T47D (cell line): ENCODE data around the gene CST11.
A peak's percentile ranks its signal among the peaks of the same experiment; 100 is the strongest.
"Not testable (repeated sequence)": the region's sequence is repeated elsewhere in the genome, so short reads cannot be mapped to it uniquely, and the experiment has no call there.

Source experiments
- DNase-seq, 2 experiments: peaks; one replicate each; pipeline versions ENCODE4 v3.0.0 to v3.0.0-alpha.2; 2011 to 2012; ENCODE audit warnings: low read depth in 1 of 2, low spot score in 1 of 2
- JUND ChIP-seq: IDR thresholded peaks from 2 replicates; pipeline ENCODE4 v1.6.1; 2012; ENCODE audit warnings: low read depth
- in situ Hi-C: cut with HindIII; loops from 2 replicates; pipeline ENCODE4 v1.10.0; 2016; ENCODE audit warnings: low sequenced_read_pairs, low pct_unique_long_range_greater_than_20kb

The CST11 gene, protein sequence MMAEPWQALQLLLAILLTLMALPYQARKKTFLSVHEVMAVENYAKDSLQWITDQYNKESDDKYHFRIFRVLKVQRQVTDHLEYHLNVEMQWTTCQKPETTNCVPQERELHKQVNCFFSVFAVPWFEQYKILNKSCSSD

DNA sequence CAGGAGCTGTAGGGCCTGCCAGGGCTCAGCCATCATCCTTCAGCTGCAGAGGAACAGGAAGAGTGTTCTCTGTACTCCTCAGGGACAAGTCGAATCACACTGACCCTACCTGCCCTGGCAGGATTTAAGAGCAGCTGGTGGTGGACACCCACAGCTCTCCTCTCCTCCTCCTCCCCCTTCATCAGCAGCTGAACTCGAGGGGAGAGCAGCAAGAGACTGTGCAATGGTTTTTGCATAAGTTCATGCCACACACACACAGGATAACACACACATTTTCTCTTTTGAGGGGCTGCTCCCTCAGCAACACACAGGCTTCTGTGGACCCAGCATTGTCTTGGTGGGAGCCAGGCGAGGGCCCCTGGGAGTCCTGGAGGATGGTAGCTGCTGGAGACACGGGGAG is at the start of gene CST11:
Gene CST11 (minus strand): TSS at position 101 of the 400 bp plus-strand sequence. CDS start 65 bp downstream, at position 36.
- no peak for TF ChIP-seq JUND
- in situ Hi-C loops, result no loop called here
- DNase-seq, result no peak

DNA sequence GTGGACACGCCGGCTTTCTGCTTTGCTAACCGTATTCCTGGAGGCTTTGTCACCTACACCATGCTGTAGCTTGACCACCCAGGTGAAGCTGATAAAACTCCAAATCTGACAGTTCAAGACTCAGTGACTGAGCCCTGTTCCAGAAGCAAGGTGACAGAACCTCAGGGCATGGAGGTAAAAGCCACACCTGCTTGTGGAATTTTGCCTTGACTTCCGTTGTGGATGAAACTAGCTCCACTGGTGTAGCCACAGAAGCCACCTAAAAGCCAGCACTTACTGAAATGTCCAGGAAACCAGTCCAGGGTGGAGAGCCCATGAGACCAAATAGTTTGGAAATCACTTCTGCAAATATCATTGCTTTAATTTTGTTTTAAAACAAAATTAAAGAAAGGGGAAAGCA is 49.2 kb upstream of the CST11 start:
- DNase-seq, result no peak
- in situ Hi-C loops, result no loop called here
- TF ChIP-seq JUND, result no peak

DNA sequence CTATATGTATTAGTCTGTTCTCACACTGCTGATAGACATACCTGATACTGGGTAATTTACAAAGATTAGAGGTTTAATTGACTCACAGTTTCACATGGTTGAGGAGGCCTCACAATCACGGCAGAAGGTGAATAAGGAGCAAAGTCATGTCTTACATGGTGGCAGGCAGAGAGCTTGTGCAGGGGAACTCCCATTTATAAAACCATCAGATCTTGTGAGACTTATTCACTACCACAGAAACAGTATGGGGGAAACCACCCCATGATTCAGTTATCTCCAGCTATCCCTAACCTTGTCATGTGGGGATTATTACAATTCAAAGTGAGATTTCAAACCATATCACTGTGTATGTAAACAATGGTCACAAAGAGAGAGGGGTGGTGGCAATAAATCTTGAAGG is 44.9 kb upstream of the CST11 start:
- no peak for DNase-seq
- no peak for TF ChIP-seq JUND
- in situ Hi-C loops, result no loop called here

DNA sequence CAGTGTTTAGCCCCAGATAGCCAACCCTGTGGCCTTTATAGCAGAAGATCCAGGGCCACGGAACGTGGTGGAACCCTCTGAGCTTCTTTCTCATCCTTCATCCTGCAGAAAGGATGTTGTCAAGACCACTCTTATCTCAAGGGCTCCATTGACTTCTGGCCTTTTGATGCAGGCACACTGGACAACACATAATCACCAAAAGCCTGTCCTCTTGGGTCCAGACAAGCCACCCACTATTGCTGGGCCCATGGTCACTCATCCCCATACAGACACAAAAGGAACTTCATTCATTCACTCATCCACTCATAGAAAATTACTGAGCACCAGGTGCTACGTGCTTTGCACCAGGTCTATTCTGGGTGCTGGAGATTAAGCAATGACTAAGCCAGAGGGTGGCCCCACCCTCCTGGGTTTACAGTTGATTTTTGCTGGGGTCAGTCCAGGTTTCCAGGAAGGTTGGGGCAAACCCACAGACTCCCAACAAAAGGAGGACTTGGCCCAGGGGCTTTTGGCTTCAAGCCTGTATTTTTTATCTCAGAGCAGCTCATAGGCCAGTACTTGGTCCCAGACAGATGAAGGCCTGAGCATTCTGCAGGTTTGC is 40.6 kb upstream of the CST11 start:
- TF ChIP-seq JUND, result no peak
- DNase-seq, result no peak
- in situ Hi-C loops, result no loop called here

DNA sequence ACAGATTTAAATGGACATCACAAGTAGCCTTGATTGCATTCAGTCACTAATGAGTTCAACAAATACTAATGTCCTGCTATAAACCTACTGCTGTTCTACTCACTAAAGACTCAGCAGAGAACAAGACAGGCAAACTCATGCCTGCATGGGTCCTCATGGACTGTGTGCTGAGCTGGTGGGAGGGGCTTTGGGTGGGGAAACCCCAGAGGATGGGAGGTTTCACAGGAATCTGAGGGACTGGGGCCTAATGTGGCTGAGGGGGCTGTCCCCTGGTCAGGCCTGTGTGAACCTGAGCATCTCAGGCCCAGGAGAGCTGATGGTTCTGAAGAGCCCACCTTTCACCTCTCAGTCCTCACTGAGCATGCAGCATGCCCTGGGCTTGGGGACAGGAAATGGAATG is 39.6 kb upstream of the CST11 start:
- in situ Hi-C loops, result no loop called here
- no peak for DNase-seq
- no peak for TF ChIP-seq JUND

DNA sequence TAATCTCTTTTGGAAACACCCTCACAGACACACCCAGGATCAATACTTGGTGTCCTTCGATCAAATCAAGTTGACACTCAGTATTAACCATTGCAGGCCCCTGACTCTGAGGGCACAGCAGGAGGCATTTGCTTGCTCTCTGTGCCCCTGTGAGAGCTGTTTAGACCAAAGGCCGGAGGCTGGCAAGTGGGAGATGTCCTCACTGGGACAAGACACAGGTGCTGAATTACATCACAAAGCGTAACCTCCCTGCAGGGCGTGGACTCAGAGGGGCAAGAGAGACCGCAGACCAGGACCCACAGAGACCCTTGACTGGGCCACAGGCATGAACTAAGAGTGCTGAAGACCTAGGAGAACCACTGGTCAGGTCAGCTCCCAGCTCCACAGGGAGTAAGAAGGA is 38.1 kb upstream of the CST11 start, which contains the start of gene CST8:
Gene CST8 (plus strand): TSS at position 301 of the 400 bp plus-strand sequence. CDS start 551 bp downstream, outside the sequence.
- in situ Hi-C loops, result no loop called here
- TF ChIP-seq JUND, result no peak
- DNase-seq, result no peak

DNA sequence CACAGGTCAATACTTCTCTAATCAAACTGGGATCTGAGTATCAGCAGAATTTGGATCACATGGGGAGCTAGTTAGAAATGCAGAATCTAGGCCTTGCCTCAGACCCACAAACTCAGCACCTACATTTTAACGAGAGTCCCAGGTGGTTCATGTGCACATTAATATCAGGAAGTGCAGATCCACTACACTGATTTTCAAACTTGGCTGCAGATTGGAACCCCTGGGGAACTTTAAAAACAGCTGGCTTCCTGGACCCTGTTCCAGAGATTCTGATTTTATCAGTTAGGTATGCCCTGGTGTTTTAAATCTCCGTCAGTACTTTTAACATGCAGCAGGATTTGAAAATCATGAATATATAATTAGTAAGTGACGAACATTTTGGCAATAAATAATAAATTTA is 36.3 kb upstream of the CST11 start:
- in situ Hi-C loops, result no loop called here
- no peak for TF ChIP-seq JUND
- DNase-seq, result no peak

DNA sequence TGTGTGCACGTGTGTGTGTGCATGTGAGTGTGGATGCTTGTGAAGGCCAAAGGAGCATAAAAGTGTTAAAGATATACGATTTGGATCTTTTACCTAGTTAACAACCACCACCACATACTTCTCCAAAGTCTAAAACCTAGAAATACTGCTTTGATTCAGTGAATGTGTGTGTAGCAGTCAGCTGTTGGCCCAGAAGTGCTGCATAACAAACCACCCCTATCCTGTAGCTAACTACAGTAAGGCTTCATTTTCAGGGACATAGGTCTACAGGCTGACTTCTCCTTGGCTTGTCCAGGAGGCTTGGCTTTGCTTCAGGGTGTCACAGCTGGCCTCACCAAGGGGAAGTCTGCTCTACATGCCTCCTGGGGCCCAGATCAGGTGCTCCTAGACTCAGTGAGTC is 35.8 kb upstream of the CST11 start:
- in situ Hi-C loops, result no loop called here
- TF ChIP-seq JUND, result no peak
- no peak for DNase-seq

DNA sequence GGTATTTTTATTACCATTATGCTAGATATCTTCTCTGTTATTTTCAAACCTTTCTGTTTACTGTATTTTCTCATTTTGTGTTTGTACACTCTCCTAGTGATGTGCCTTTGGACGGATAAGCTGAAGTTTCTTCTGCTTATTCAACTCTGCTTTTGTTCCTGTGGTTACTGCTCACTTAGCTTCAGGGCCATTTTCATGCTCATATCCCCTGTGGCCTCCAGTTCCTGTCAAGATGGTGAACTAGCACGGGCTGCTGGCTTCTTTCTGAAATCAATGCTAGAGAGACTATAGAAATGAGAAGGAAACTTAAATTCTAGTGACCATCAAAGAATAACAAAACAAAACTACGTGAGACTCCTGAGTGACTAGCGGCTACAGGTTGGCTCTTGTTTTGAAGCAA is 31.4 kb upstream of the CST11 start:
- TF ChIP-seq JUND, result no peak
- in situ Hi-C loops, result no loop called here
- no peak for DNase-seq

DNA sequence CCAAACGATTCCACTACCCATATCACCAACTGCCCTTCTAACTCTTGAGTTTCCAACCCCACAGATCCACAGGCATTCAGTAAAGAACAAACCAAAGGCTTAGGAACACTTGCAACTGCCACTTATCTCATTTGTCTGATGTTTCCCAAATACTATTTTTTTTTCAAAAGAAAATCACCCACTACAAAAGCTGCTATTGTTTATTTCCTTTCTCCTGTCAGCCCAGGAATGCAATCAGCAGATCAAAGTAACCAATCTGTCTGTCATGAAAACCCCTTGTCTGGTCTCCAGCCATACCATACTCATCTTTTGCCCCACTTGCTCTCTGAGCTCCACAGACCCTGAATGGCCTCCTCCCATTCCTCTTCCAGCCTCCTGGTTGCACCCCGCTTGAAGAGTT is 29.5 kb upstream of the CST11 start:
- TF ChIP-seq JUND, result no peak
- no peak for DNase-seq
- in situ Hi-C loops, result no loop called here

DNA sequence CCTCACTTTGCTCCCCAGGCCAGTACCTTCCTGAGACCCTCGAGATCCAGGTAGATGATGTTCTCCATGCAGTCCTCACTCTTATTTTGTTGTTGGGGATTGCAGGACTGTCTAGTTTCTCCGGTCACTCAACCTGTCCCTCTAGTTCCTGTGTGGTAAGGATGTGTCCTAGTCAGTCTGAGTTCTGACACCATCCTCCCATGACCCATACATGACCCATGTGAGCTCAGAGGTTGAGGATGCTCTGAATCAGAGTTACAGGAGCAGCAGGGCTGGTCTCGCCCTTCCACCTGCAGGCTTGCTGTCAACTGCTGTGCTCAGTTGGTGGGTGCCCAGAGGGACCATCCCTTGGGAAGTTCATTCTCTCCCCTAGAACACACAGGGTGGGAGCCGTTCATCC is 26.4 kb upstream of the CST11 start:
- in situ Hi-C loops, result no loop called here
- TF ChIP-seq JUND, result no peak
- DNase-seq, result peak in 1 of 2 experiments; percentile 18

DNA sequence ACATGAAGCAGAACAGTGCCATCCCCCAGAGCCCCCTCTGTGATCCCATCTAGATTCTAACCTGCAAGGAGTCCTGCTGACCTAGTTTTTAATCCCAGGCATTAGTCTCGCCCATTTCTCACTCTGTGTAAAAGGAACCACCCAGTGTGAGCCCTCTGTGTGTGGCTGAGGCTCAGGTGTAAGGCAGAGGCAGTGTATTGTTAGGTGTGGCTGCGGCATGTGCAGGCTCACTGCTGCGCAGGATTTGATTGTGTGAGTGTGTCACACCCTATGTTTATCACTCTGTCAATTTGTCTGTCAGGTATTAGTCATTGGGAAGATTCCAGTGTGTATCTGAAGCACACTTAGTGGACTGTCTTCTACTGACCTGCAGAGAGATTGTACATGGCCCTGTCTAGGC is 24.5 kb upstream of the CST11 start:
- in situ Hi-C loops, result no loop called here
- TF ChIP-seq JUND, result no peak
- no peak for DNase-seq

DNA sequence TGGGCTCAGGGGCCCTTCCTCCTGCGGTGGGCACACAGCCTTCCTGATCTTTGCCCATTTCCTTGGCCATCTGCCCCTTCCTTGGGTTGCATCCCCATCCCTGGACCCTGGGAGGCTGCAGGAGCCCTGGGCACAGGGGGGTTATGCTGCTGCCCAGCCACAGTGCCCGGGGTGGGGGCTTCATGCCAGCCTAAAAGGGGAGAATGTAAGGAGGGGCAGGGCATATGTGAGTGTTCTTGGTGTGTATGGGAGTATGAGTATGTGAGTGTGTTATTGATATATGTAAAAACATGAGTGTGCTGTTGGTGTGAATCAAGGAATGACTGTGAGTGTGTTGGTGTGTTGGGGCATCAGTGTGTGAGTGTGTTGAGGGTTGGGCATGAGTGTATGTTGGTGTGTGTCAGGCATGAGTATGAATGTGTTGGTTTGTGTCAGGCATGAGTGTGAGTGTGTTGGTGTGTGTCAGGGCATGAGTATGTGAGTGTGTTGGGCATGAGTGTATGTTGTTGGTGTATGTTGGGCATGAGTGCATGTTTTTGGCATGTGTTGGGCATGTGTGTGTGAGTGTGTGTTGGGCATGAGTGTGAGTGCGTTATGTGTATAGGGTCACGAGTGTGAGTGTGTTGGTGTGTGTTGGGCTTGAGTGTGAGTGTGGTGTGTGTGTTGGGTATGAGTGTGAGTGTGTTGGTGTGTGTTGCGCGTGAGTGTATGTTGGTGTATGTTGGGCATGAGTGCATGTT is 23.5 kb upstream of the CST11 start:
- TF ChIP-seq JUND, result no peak
- in situ Hi-C loops, result no loop called here
- DNase-seq, result no peak

DNA sequence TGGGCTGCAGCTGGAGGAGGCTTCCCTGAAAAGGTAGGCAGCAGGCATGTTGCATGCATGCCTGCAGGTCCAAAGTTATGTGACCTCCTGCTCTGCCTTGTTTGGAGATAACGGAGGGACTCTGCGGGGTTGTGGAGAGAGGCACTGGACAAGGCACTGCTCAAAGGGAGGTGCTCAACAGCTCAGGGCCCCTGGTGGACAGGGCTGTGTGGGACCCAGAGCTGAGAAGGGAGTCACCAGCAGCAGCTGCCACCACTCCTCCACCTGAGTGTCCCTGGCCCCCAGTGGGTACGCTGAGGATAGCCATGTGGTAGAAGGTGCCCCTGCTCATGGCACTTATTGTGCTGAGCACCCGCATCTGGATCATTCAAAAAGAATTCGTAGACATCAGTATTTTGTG is 22.7 kb upstream of the CST11 start:
- DNase-seq, result no peak
- TF ChIP-seq JUND, result no peak
- in situ Hi-C loops, result no loop called here

DNA sequence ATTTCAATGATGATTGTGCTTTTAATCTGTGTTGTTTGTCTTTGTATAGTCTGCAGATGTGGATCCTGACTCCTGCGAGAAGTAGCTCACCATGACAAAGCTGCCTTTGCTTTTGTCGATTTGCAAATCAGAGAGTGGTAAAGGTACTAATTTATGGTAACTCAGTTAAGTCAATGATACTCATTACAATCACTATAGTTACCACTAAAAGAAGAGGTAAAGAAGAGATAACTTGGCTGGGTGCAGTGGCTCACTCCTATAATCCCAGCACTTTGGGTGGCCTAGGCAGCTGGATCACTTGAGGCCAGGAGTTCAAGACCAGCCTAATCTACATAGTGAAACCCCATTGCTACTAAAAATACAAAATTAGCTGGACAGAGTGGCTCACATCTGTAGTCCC is 20.6 kb upstream of the CST11 start:
- DNase-seq, in situ Hi-C loops: not testable (repeated sequence)

DNA sequence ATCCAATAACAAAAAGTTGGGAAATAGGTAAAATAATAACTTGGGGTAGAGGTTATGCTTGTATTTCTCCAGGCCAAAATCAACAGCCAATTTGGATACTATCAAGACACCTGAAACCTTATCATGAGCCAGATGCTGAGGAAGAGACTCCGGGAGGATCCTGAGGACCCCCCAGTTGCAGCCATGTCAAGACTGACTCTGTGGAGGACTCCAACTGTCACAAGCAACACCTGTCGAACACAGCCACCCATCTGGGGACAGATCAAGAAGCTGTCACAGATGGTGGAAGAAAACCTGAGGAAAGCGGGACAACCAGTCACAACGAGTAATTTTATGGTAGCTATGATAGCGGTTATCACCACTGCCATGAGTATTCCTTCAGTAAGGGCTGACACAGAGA is 19.6 kb upstream of the CST11 start:
- in situ Hi-C loops, DNase-seq: not testable (repeated sequence)

DNA sequence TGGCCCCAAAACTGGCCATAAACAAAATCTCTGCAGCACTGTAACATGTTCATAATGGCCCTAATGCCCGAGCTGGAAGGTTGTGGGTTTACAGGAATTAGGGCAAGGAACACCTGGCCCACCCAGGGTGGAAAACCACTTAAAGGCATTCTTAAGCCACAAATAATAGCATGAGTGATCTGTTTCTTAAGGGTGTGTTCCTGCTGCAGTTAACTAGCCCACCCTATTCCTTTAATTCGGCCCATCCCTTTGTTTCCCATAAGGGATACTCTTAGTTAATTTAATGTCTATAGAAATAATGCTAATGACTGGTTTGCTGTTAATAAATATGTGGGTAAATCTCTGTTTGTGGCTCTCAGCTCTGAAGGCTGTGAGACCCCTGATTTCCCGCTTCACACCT is 14.3 kb upstream of the CST11 start:
- in situ Hi-C loops, DNase-seq: not testable (repeated sequence)
